GM23248 (cell line): Measurements from ENCODE around the gene ZNF608. TPM values are rescaled to one million over a fixed set of nuclear protein-coding genes. Genes with fewer than 3 reads are reported as not detected.
A peak's percentile ranks its signal among the peaks of the same experiment; 100 is the strongest.

Source experiments
- DNase-seq: peaks from one replicate; pipeline ENCODE4 v3.0.0-alpha.2; 2015
- H2AFZ ChIP-seq: fragments of 200-600 bp; sonication (generic); 2 replicates; pipeline ENCODE4 v1.6.1; 2016; ENCODE audit warnings: antibody characterized with exemption
- H3F3A ChIP-seq: fragments of 200-600 bp; sonication (generic); 2 replicates; pipeline ENCODE4 v1.6.1; 2016; ENCODE audit warnings: mild to moderate bottlenecking, antibody characterized with exemption, mixed run types; ENCODE audit not compliant: insufficient read depth
- H3K27ac ChIP-seq: fragments of 200-600 bp; sonication (generic); 2 replicates; pipeline ENCODE4 v1.5.1; 2016; ENCODE audit warnings: mild to moderate bottlenecking
- H3K27me3 ChIP-seq: fragments of 200-600 bp; sonication (generic); replicated peaks from 2 replicates; pipeline ENCODE4 v1.6.1; 2016; ENCODE audit warnings: mild to moderate bottlenecking; ENCODE audit not compliant: insufficient read depth
- H3K36me3 ChIP-seq: fragments of 200-600 bp; sonication (generic); 2 replicates; pipeline ENCODE4 v1.6.1; 2016; ENCODE audit warnings: low read depth, mild to moderate bottlenecking
- H3K4me1 ChIP-seq: fragments of 200-600 bp; sonication (generic); 2 replicates; pipeline ENCODE4 v1.6.1; 2016; ENCODE audit warnings: mild to moderate bottlenecking; ENCODE audit not compliant: insufficient read depth
- H3K4me2 ChIP-seq: fragments of 200-600 bp; sonication (generic); one replicate; pipeline ENCODE4 v1.6.1; 2016; ENCODE audit warnings: mild to moderate bottlenecking; ENCODE audit not compliant: unreplicated experiment
- H3K4me3 ChIP-seq: fragments of 200-600 bp; sonication (generic); 2 replicates; pipeline ENCODE4 v1.5.1; 2016; ENCODE audit warnings: mild to moderate bottlenecking
- H3K79me2 ChIP-seq: fragments of 200-600 bp; sonication (generic); 2 replicates; pipeline ENCODE4 v1.6.1; 2016; ENCODE audit warnings: mild to moderate bottlenecking; ENCODE audit not compliant: insufficient read depth
- H3K9ac ChIP-seq: fragments of 200-600 bp; sonication (generic); 2 replicates; pipeline ENCODE4 v1.6.1; 2016; ENCODE audit warnings: mild to moderate bottlenecking
- H3K9me2 ChIP-seq: fragments of 200-600 bp; sonication (generic); 2 replicates; pipeline ENCODE4 v1.6.1; 2016; ENCODE audit warnings: mixed run types, mild to moderate bottlenecking, moderate library complexity; ENCODE audit not compliant: insufficient read depth
- H3K9me3 ChIP-seq: fragments of 200-600 bp; sonication (generic); one replicate; pipeline ENCODE4 v1.6.1; 2017; ENCODE audit warnings: low read depth
- H4K20me1 ChIP-seq: fragments of 200-600 bp; sonication (generic); 2 replicates; pipeline ENCODE4 v1.6.0; 2016; ENCODE audit not compliant: insufficient read depth
- EZH2 ChIP-seq: fragments of 200-600 bp; sonication (generic); IDR thresholded peaks from 2 replicates; pipeline ENCODE4 v1.6.1; 2018; ENCODE audit warnings: antibody characterized with exemption, mild to moderate bottlenecking; ENCODE audit not compliant: insufficient read depth, poor library complexity, severe bottlenecking
- EZH2phosphoT487 ChIP-seq: fragments of 200-600 bp; sonication (generic); IDR thresholded peaks from 2 replicates; pipeline ENCODE4 v1.6.1; 2018; ENCODE audit warnings: antibody characterized with exemption, moderate library complexity, mild to moderate bottlenecking, low read depth; ENCODE audit not compliant: insufficient read depth
- WGBS, 2 experiments: methylation state at CpG; one replicate each; pipeline ENCODE4 v1.1.6; 2015 to 2017; ENCODE audit warnings: low lambda C conversion rate in 2 of 2, low coverage in 1 of 2; ENCODE audit errors: missing lambda C conversion rate in 2 of 2; 5-methylcytosine and 5-hydroxymethylcytosine counted together
- in situ Hi-C: fragments of 300-500 bp; cut with MboI; formaldehyde crosslinking; loops from 2 replicates; pipeline ENCODE4 v1.15.0; 2020
- polyA plus RNA-seq: library from polyadenylated mRNA; unstranded; fragments of >200 nt; fragmentation: Nextera tagmentation; extraction: Ambion mirVana; gene quantifications from 2 replicates; pipeline ENCODE4 v1.2.1, GENCODE V29; 2016
- total RNA-seq: library from RNA; depleted of rRNA; stranded (reverse); fragments of >200 nt; shearing (Covaris generic); gene quantifications from 2 replicates; pipeline ENCODE4 v1.2.3, GENCODE V29; 2014

ZNF608 gene
- total and polyA plus RNA-seq, 2 experiments from 2014 or later: 1.4 to 2.4 TPM

GRCh38 chr5:124739634-124740025 lies 6.8 kb downstream of the ZNF608 start:
- Histone ChIP-seq H4K20me1 (no peaks in the 10 kb centered on the region), H3K9me3 (no peaks in the 10 kb centered on the region), H3K27ac (no peak overlapping the region), H3K36me3 (no peaks in the 10 kb centered on the region), H2AFZ (no peak overlapping the region), H3K4me2 (no peak overlapping the region), H3K4me1 (peaks cover 63% of the 10 kb centered on the region), H3K9ac (no peak overlapping the region), H3K9me2 (no peaks in the 10 kb centered on the region), H3K27me3 (no peaks in the 10 kb centered on the region), H3K4me3 (no peak overlapping the region), H3F3A (peaks cover 46% of the 10 kb centered on the region), H3K79me2 (0 out of 2 replicates have a peak, but pooled peaks cover 5% of the 10 kb centered on the region)
- DNase-seq: no peak
- no peak for TF ChIP-seq EZH2phosphoT487
- TF ChIP-seq EZH2: no peak
- in situ Hi-C loops: no loop called here
- 81 to 88% methylated on average over 9 of the region's 9 CpGs for WGBS, 2 experiments

GRCh38 chr5:124738681-124739633 lies 7.5 kb downstream of the ZNF608 start:
- Histone ChIP-seq H3K4me3 (no peak overlapping the region), H3K4me1 (peaks cover 60% of the 10 kb centered on the region), H3K79me2 (0 out of 2 replicates have a peak, but pooled peaks cover 5% of the 10 kb centered on the region), H3K9ac (no peak overlapping the region), H3K9me3 (no peaks in the 10 kb centered on the region), H3K27ac (no peak overlapping the region), H3K36me3 (no peaks in the 10 kb centered on the region), H4K20me1 (no peaks in the 10 kb centered on the region), H3K4me2 (no peak overlapping the region), H3K27me3 (no peaks in the 10 kb centered on the region), H3K9me2 (no peaks in the 10 kb centered on the region), H2AFZ (no peak overlapping the region), H3F3A (peaks cover 46% of the 10 kb centered on the region)
- in situ Hi-C loops: no loop called here
- TF ChIP-seq EZH2 (no peak), EZH2phosphoT487 (no peak)
- no peak for DNase-seq
- WGBS, 2 experiments: 82 to 86% methylated on average over 9 of the region's 9 CpGs

- Histone ChIP-seq H3F3A (peaks cover 45% of the 10 kb centered on the region), H3K4me3 (no peak overlapping the region), H3K4me2 (no peak overlapping the region), H3K9ac (no peak overlapping the region), H3K27me3 (no peaks in the 10 kb centered on the region), H3K4me1 (peaks cover 47% of the 10 kb centered on the region), H4K20me1 (no peaks in the 10 kb centered on the region), H3K27ac (no peak overlapping the region), H3K36me3 (no peaks in the 10 kb centered on the region), H3K9me2 (no peaks in the 10 kb centered on the region), H3K79me2 (0 out of 2 replicates have a peak, but pooled peaks cover 5% of the 10 kb centered on the region), H3K9me3 (no peaks in the 10 kb centered on the region), H2AFZ (no peak overlapping the region)
- in situ Hi-C loops: no loop called here
- WGBS, 2 experiments: 94 to 100% methylated on average over 1 of the region's 1 CpG
- DNase-seq: no peak
- TF ChIP-seq EZH2 (no peak), EZH2phosphoT487 (no peak)
Measured at GRCh38 chr5:124737651-124738050, 8.8 kb downstream of the ZNF608 start.

- H3K4me3 ChIP-seq: no peak overlapping the region
- 0 out of 2 replicates have a peak, but pooled peaks cover 5% of the 10 kb centered on the region for H3K79me2 ChIP-seq
- H3K36me3 ChIP-seq: no peaks in the 10 kb centered on the region
- no peak overlapping the region for H3K9ac ChIP-seq
- in situ Hi-C loops: no loop called here
- WGBS, 2 experiments: 57 to 71% methylated on average over 3 of the region's 3 CpGs
- H3K9me2 ChIP-seq: no peaks in the 10 kb centered on the region
- no peak for DNase-seq
- H3K27ac ChIP-seq: peak overlapping the region; percentile 81
- H4K20me1 ChIP-seq: no peaks in the 10 kb centered on the region
- no peaks in the 10 kb centered on the region for H3K27me3 ChIP-seq
- H3K4me1 ChIP-seq: peaks cover 39% of the 10 kb centered on the region
- peaks cover 36% of the 10 kb centered on the region for H3F3A ChIP-seq
- no peak overlapping the region for H2AFZ ChIP-seq
- no peaks in the 10 kb centered on the region for H3K9me3 ChIP-seq
- peak overlapping the region; percentile 91 for H3K4me2 ChIP-seq
- TF ChIP-seq EZH2phosphoT487 (no peak), EZH2 (no peak)
Measured at GRCh38 chr5:124736805-124737188, 9.6 kb downstream of the ZNF608 start.
